Activated CD4-positive, CD25-positive, alpha-beta regulatory T cell treated with anti-CD3 and anti-CD28 coated beads, Interleukin-2, amount 50 U/mL, for 16 hours (primary cell): Measurements from ENCODE around the gene GLYATL1B.
A peak's percentile ranks its signal among the peaks of the same experiment; 100 is the strongest.
"Not testable (repeated sequence)": the region's sequence is repeated elsewhere in the genome, so short reads cannot be mapped to it uniquely, and the experiment has no call there.

ENCODE experiments used
- DNase-seq: peaks from one replicate; pipeline ENCODE4 v3.0.0-alpha.2; 2020; ENCODE audit warnings: low read depth, low spot score

Gene GLYATL1B

DNA sequence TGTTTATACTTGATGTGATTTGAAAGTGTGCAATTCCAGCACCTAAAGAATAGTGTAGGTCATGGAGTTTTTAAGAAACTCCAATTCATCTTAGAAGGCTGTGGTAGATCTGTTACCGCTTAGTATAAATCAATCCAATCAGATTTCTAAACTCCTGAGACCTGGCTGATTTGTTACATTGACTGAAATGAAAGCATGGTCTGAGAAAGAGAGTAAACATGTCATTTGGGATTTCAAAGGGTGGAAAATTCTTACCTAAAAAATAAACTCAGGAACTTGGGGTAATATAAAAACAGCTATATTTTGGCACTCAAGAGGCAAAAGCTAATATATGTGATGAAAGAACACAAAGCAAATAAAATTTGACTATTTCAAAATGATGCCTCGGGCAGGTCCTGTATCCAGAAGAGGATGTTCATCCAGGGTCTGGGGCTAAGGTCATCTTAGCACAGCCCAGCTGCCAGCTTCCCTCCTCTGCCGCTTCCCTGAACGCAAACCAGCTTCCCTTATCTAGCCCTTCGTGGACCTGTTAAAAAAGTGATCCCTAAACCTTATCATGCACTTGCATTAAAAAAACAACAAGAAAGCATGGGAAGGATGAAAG lies 10.0 kb downstream of the GLYATL1B start:
- DNase-seq: not testable (repeated sequence)

DNA sequence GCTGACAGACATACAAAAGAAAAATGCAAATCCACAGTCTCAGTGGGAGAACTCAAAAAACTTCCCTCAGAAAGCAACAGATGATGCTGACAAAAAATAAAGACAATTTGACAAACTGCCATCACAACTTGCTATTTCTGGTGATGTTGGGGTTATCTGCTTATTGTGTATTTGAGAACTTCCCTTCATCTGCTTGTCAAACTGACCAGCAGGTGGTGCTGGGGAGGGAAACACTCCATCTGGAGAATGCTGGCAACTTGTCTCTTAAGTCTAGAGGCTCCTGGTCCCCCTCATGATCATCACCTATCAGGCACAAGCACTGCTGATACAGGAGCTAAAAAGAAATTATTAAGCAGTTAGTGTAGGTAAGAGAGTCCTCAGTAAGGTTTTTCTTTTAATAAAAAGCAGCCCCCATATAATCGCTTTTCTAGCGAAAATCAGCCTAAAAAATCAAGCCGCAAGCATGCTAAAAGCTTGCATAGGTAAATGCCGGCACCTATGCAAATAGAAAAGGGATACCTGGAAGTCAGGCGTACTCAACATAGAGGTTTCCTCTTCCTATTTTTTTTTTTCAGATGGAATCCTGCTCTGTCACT lies 11.1 kb downstream of the GLYATL1B start:
- peak; percentile 39 for DNase-seq

DNA sequence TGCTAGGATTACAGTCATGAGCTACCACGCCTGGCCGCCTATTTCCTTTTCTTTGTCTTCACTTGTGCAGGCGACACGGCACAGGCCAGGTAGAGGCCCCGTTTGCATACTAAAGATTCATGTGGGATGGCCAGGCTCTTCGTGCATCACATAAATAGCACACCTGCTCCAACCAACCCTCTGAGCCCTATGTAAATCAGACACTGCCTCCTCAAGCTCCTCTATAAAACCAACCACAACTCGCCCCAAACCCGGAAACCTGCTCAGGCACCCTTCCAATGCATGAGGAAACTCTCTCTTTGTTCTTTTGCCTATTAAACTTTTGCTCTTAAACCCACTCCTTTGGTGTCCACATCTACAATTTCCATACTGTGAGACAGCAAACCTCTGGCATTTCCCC lies 11.8 kb downstream of the GLYATL1B start:
- DNase-seq: not testable (repeated sequence)

DNA sequence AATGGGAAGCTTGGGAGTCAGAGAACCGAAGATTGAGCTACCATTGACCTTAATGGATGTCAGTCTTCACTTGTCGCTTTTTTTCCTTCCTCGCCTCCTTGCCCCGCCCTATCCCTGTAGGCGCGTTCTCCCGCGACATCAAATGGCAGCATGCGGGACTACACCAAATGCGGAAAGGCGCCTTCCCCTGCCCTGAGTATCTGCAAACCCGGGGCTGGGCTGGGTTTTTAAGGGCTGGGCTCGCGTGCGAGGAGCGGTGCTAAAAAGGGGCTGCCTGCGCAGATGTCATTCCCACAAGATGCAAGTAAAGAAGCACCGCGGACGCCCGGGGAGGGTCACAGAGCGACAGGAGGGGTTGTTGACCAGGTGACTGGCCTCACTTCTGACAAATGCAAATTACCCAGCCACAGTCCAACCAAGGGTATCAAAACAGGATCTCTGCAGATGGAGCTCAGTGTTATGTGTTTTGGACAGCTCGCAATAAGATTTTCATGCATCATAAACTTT lies 16.2 kb downstream of the GLYATL1B start:
- peak; percentile 38 for DNase-seq

DNA sequence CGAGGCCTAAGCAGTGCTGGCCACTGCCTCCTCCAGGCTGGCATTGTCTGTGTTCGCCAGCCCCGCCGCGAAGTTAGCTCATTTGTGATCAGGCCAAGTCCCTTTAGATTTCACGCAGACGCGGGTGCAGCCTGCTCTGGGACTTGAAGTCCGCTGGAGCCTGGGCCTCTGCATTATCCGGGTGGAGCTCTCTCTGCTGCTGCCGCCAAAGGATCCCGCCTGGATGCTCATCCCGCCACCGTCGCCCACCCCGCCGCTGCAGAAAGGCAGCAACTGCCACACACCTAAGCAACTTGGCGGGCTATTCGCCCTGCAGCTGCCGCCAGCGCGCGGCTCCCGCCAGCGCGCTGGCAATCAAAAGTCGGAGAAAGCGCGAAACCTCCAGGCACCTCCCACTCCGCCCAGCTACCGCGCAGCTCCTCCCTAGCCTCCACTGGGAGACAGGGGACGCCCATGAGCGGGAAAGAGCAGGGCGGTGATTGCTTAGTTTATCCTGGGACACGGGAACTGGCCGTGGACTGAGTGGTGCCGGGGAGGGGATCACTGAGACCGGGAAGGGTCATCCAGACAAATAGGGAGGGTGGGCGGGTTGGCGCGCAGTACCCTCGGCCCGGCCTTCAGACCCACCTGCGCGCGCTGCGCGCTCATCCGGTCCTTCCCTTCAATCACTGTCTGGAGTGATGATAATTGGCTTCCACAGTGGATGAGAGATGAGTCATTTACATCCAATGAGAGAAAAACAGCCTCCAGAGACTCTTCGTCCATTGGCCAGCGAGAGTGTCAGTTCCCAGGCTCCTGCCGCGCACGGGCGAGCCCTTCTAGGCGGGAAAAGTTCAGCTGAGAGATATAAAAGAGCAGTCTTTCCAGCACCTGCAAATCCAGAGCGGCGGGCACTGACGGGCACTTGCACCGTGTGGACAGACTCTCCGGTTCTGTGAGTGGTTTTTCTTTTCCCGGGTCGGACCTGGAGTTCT lies 20.5 kb downstream of the GLYATL1B start, which contains the start of gene FAM111B:
Gene FAM111B, plus strand, starts transcription at position 875 of the 974 bp plus-strand sequence. CDS start 2,389 bp downstream, outside the sequence.
- peak; percentile 36 for DNase-seq

DNA sequence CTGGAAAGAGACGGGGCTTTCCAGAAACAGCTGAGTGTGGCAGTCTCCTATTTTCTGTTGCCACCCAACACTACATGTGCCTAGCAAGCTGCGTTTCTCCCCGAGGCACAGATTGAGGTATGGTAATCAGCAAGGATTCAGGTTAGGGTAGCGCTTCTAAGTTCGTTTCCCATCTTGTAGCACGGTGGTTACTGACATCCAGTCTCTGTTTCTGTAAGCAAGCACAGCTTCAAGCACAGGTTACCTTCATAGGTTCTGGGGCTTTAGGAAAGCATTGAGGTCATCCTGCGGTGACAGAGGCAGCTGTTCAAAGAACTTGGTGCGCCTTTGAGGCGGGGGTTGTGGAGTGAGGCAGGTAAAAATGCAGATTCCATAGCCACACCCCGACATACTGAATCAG lies 21.6 kb downstream of the GLYATL1B start:
- DNase-seq: not testable (repeated sequence)

DNA sequence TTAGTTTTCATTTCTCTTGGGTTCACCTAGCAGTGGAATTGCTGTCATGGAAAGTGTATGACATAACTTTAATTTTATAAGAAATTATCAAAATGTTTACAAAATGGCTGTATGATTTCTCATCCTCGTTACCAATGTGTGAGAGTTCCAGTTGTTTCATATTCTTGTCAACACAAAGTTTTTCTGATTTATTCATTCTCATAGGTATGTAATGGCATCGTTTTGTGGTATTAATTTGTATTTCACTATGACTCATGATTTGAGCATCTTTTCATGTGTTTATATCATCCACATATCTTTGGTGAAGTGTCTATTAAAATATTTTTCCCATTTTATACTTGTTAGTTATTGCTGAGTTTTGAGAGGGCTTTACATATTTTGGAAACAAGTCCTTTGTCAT lies 26.4 kb downstream of the GLYATL1B start:
- DNase-seq: no peak

DNA sequence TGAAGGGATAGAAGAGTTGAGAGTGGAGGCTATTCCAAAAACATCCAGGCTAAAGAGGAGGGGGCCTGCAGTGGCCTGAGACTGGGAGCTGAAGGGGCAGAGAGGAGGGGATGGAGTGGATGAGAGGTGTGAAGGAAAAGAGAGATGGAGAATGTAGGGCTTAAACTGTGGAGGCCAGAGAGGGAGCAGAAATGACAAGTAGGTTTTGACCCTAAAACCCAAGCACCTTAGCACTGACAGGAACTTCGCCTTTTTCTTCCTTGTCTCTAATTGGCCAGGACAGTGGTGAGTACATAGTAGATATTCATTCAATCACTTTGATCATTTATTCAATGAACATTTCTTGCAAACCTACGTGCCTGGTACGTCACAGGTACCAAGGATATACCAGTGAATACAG lies 28.2 kb downstream of the GLYATL1B start:
- DNase-seq: no peak

DNA sequence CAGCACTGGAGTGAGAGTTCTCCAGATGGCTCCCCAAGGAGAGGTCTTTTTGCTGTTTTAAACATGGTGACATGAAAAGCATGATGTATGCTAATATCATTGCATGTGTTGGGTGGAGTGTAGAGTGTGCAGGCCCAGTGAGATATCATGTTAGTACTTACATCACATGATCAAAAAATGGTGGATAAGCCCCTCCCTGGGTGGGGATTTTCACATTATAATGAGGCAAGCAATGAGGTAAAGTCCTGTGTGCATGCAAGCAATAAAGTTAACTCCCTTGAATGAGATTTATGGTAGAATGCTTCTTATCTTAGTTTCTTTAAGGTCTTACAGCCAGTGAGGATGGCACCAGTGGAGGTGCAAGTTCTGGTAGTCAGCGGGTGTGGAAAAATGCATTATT lies 29.4 kb downstream of the GLYATL1B start:
- DNase-seq: no peak

DNA sequence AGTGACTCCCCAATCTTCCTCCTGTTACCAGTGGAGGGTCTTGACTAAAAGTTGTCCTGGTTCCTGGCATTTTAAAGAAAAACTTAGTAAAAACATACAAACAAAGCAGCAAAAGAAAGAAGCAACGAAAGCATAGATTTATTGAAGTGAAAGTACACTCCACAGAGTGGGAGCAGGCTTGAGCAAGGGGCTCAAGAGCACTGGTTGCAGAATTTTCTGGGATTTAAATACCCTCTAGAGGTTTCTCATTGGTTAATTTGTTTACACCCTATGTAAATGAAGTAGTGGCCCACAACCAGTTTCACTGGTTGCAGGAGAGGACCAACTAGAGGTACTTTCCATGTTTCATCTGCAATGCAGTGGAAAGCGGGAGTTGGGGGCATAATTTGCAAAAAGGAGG lies 31.7 kb downstream of the GLYATL1B start:
- DNase-seq: no peak

DNA sequence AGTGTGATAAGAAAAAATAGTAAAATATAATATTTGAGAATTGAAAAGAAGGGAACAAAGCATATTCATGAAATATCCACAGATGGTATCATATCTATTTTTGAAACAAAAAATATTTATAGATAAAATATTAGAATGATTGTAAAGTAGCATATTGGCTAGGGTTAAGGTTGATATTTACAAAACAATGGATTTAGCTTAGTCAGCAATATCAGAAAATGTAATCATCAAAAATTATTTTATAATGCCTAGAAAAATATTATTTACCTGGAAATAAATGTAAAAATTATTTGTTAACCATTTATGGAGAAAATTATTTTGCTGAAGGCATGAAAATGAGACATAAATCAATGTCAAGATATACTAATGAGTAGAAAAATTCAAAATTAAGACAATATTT lies 33.7 kb downstream of the GLYATL1B start:
- DNase-seq: no peak

DNA sequence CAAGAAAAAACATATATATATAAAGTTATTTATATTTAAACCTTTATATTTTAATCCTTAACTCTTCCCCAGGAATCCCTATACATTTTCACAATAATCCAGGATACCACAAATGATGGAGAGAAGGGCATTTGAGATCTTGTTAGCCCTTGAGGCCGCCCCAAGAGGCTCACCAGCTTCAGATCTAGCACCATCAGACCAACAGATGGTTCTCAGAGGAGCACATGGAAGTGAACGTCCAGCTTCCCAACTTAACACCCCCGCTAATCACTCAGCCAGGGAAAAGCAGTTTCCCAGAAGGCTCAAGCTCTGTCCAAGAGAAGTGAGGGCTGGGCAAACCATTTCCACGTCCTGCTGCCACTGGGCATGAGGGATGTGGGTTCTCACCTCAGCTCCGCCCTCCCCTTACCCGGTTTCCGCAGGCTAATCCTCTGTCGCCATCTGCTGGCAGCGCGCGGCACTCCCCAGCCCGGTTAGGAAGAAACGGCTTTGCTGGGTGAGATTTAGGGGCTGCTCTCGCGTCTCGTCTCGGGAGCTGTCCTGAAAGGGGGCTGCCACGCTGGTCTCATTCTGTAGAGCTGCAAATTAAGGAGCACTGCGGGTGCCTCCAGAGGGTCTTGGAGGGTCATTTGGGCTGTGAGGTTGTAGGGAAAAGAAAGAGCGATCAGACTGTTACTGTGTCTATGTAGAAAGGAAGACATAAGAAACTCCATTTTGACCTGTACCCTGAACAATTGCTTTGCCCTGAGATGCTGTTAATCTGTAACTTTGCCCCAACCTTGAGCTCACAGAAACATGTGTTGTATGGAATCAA lies 49.7 kb downstream of the GLYATL1B start:
- DNase-seq: peak; percentile 78

DNA sequence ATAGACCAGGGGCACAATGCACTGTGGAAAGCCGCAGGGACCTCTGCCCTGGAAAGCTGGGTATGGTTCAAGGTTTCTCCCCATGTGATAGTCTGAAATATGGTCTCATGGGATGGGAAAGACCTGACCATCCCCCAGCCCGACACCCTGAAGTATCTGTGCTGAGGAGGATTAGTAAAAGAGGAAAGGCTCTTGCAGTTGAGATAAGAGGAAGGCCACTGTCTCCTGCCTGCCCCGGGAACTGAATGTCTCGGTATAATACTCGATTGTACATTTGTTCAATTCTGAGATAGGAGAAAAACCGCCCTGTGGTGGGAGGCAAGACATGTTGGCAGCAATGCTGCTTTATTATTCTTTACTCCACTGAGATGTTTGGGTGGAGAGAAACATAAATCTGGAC lies 50.4 kb downstream of the GLYATL1B start:
- DNase-seq: not testable (repeated sequence)

DNA sequence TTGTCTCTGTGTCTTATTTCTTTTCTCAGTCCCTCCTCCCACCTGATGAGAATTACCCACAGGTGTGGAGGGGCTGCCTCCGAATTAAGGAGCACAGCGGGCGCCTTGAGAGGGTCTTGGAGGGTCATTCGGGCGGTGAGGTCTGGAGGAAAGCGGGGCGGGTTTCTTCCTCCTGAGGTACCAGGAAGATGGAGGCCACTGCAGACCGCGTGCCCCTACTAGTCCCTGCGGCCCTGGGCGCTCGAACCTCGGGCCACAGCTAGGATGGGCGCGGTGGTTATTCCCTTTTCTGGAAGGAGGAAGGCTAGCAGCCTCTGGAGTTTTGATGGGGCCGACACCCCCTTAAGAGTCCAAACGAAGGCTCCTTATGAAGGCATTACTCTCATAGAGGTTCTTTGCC lies 51.1 kb downstream of the GLYATL1B start:
- DNase-seq: no peak

DNA sequence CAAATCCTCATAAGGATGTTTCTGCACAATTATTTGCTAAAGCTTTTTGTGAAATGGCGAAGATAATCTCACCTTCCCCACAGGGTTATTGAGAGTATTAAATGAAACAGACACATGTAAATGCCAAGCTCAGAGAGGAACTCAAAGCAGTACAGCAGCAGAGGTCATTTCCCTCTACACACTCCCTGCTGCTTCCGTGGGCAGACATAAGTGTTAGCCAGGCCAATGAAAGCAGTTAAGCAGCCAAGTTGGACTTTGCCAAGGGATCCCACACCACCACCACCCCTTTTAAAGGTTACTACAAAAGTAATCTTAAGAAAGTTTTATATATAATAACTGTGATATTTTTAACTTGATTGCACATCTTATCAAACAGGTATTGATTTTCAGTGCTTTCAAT lies 52.5 kb downstream of the GLYATL1B start:
- no peak for DNase-seq

DNA sequence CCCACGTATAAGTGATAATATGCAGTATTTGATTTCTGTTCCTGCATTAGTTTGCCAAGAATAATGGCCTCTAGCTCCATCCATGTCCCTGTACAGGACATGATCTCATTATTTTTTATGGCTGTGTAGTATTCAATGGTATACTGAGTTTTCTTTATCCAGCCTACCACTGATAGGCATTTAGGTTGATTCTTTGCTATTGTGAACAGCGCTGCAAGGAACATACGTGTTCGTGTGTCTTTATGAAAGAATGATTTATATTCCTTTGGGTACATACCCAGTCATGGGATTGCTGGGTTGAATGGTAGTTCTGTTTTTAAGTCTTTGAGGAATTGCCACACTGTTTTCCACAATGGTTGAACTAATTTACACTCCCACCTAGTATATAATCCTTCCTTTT lies 55.1 kb downstream of the GLYATL1B start:
- DNase-seq: no peak

DNA sequence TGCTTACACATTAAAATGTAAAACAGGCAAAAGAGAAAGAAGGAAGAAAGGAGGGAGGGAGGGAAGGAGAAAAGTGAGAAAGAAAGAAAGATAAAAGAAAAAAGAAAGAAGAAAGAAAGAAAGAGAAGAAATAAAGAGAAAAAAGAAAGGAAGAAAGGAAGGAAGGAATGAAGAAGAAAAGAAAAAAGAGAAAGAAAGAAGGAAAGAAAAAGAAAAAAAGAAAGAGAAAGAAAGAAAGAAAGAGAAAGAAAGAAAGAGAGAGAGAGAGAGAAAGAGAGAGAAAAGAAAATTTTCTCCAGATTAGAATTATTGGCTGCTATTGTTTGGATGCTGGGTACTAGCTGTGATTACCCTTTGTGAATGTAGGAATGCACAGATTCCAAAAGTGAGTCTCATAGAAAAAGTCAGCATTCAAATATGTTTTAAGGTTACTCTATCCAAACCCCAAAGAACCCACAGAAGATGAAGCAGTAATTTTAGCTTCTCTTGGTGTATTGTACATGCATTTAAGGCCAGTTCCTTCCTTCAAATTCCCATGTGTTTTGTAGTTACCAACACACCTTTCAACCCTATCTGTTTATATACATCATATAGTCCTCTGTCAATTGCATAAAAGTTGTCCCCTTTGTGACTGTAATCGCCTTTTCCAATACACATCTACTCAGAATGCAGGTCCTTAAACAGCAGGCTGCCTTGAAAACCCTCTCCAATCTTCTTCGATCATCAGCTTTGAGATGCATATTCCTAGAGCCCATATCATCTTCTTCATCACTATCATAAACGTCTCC lies 55.8 kb downstream of the GLYATL1B start:
- DNase-seq: no peak

DNA sequence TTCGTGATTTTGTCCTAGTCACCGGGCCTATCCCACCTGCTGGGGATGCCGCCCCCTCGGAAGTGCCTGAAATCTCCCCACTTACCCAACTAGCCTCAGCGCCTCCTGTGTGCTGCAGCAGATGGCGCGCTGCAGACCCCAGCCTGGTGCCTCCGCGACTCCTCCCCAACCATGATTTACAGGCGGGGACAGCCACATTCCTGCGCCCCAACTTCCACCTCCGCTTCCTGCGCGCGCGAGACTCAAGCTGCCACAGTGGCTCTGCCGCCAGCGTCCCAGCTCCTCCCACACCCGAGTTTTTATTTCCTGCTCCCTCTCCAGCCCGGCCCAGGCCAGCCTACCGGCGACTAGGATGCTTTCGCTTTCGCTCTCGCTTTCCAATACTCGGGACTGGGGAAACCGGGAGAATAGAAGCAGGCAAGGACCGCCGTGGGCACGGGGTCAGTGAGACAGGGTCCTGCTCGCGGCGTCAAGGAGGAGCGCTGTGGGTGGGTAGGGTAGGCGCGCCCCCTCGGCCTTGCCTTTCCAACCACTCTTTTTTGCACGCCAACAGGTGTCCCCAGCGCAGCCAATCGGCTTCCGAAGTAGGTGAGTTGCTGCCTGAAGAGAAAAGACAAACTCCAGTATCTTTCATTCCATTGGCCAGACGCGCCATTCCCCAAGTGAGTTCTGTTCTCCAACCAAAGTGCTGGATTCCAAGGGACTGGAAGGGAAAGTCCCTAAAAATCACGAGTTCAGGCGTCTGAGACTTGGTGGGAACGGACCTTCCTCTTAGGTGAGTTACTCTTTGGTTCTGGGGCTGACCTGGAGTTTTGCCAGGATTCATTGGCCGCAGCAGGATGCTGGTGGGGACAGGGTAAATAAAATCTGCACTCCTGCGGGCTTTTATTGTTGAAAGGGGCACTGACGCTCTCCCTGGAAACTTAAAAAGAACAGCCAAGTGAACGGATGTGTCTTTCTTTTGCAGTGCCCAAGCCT lies 56.7 kb downstream of the GLYATL1B start, which contains the start of gene FAM111A:
Gene FAM111A, plus strand, starts transcription at position 327 of the 978 bp plus-strand sequence. CDS start 6,017 bp downstream, outside the sequence.
- DNase-seq: peak; percentile 68

DNA sequence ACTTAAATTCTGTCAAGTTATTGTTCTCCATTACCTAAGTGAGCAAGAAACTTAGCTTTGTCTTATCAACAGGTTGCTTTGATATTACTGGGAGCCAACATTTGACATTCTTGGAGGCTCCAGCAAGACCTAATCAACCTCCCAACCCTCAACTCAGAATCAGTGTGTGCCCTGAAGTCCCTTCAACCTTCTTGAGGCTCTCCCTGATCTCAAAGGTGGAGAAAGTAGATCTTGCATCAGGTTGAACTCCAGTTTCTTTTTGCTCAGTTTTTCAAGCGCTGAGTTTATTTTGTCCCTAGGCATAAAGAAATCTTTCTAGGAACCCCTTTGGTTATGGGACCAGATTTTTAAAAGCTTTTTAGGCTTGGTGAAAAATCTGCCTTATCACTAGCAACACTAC lies 58.0 kb downstream of the GLYATL1B start:
- no peak for DNase-seq
